ENCODE data around the gene GRIA4.

GRIA4 gene

GRCh38 chr11:105622016-105622415, 12.1 kb downstream of the GRIA4 start:
- no peak overlapping the region for H3K4me3 ChIP-seq (ENCODE audit: control insufficient read depth, low read depth, low read length)
- DNase-seq (ENCODE audit: low read depth) = no peak
- TF ChIP-seq, protein P1, sequence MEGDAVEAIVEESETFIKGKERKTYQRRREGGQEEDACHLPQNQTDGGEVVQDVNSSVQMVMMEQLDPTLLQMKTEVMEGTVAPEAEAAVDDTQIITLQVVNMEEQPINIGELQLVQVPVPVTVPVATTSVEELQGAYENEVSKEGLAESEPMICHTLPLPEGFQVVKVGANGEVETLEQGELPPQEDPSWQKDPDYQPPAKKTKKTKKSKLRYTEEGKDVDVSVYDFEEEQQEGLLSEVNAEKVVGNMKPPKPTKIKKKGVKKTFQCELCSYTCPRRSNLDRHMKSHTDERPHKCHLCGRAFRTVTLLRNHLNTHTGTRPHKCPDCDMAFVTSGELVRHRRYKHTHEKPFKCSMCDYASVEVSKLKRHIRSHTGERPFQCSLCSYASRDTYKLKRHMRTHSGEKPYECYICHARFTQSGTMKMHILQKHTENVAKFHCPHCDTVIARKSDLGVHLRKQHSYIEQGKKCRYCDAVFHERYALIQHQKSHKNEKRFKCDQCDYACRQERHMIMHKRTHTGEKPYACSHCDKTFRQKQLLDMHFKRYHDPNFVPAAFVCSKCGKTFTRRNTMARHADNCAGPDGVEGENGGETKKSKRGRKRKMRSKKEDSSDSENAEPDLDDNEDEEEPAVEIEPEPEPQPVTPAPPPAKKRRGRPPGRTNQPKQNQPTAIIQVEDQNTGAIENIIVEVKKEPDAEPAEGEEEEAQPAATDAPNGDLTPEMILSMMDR (IDR thresholded peaks at IDR 0.05; ENCODE audit: control insufficient read depth, insufficient read depth, low read depth, low read length, missing control alignments) = no peak

DNA sequence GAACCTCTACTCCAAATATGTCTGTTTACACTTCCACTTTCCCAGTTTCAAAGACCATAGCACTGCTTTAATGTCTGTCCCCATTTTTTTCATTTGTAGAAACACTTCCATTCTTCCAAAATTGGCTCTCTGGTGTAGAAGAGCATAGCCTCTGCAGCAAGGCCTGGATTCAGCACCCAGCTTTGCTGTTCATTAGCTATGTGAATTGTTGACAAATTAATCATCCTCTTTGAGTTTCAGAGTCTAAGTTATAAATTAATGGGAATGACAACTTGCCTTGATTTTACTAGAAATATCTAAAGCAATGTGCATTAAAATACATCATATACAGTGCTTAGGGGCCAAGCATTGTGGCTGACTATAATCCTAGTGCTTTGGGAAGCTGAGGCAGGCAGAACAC, 22.4 kb downstream of the GRIA4 start:
- DNase-seq (ENCODE audit: low read depth) = no peak
- TF ChIP-seq, protein P1 (IDR thresholded peaks at IDR 0.05; ENCODE audit: control insufficient read depth, insufficient read depth, low read depth, low read length, missing control alignments) = no peak
- no peak overlapping the region for H3K4me3 ChIP-seq (ENCODE audit: control insufficient read depth, low read depth, low read length)

DNA sequence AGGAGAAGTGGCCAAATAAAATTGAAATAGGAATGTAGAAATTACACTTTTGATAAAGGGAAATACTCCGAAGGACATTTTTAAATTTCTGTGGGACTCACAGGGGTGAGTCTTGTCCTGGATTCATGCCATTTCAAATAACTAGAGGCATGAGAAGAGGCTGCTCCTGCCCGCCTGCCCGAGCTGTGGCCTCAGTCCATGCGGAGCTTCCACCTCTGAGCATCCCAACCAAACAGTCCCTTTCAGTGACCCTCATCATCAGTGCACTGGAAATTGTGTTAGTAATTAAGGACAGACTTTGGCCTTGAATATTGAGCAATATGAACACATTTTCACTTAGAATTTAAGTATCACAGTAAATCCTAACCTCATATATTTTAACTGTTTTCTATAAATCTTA, 25.6 kb downstream of the GRIA4 start:
- TF ChIP-seq, protein P1 (IDR thresholded peaks at IDR 0.05; ENCODE audit: control insufficient read depth, insufficient read depth, low read depth, low read length, missing control alignments) = no peak
- H3K4me3 ChIP-seq (ENCODE audit: control insufficient read depth, low read depth, low read length) = no peak overlapping the region
- no peak for DNase-seq (ENCODE audit: low read depth)

DNA sequence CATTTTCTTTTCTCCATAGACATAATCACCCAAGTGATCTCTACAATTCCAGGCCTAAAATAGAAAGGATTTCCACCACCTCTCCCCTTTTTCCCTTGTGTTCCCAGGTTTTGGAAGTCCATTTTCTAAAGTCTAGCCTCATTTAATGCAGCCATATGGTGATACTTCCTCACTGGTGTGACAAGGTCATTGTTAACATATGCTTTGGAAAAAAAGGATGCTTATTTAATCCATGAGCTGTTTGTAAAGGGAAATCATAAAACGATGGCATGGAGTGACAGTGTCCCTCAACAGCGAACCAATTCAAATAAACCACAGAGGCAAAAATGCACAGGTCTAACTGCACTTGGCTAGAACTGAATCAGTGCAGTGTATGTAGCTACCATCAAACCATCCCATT, 26.6 kb downstream of the GRIA4 start:
- DNase-seq (ENCODE audit: low read depth) = no peak
- H3K4me3 ChIP-seq (ENCODE audit: control insufficient read depth, low read depth, low read length) = no peak overlapping the region
- TF ChIP-seq, protein P1 (IDR thresholded peaks at IDR 0.05; ENCODE audit: control insufficient read depth, insufficient read depth, low read depth, low read length, missing control alignments) = no peak

DNA sequence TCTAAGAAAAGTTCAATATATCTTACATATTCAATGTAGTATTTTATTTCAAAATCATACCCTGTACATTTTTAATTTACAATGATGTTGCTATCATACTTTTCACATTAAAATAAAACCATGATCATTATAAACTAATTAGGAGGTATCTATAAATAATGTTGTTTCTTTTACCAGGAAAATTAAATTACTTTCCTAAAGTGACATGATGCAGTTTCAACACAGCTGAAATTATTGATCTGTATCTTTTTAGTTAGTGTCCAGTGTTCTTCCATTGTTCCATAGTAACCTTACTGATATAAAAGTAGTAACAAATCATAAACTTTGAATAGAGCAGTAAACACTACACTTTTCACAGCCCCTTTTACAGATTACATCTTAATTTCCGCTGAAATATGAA, 29.7 kb downstream of the GRIA4 start:
- TF ChIP-seq, protein P1 (IDR thresholded peaks at IDR 0.05; ENCODE audit: control insufficient read depth, insufficient read depth, low read depth, low read length, missing control alignments) = no peak
- H3K4me3 ChIP-seq (ENCODE audit: control insufficient read depth, low read depth, low read length) = no peak overlapping the region
- DNase-seq (ENCODE audit: low read depth) = no peak

DNA sequence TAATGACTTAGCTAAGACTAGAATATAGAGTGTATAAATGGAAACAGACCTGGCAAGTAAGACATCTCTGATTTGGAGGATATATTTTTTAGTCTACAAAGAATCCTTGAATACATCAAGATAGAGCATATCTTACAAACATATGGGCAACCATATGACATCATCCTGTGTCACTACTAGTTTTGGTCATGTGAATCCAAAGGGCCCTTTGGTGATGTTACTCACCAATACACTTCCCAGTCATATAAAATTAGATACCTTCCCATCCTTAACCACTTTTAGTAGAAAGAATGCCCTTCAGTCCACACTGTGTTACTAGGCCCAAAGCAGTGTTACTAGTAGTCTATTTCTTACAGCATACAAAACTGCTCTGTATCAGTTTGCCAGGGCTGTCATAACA, 31.6 kb downstream of the GRIA4 start:
- no peak for DNase-seq (ENCODE audit: low read depth)
- H3K4me3 ChIP-seq (ENCODE audit: control insufficient read depth, low read depth, low read length) = no peak overlapping the region
- TF ChIP-seq, protein P1 (IDR thresholded peaks at IDR 0.05; ENCODE audit: control insufficient read depth, insufficient read depth, low read depth, low read length, missing control alignments) = no peak

DNA sequence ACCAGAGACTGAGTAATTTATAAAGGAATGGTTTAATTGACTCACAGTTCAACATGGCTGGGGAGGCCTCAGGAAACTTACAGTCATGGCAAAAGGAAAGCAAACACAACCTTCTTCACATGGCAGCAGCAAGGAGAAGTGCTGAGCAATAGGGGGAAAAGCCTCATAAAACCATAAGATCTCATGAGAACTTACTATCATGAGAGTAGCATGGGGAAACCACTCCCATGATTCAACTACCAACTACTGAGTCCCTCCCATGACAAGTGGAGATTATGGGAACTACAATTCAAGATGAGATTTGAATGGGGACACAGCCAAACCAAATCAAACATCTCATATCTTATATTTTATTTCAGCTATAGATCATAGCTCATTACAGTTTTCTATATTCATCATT, 33.0 kb downstream of the GRIA4 start:
- TF ChIP-seq, protein P1 (IDR thresholded peaks at IDR 0.05; ENCODE audit: control insufficient read depth, insufficient read depth, low read depth, low read length, missing control alignments) = no peak
- H3K4me3 ChIP-seq (ENCODE audit: control insufficient read depth, low read depth, low read length) = no peak overlapping the region
- no peak for DNase-seq (ENCODE audit: low read depth)
